Stimulated activated naive B cell treated with anti-CD40 and anti-IgM and Interleukin-4, amounts not matched to agents 10 μg/mL and 1 μg/mL and 100 μg/mL, for 72 hours (primary cell): ENCODE results near the gene ATXN7.

Source experiments
- ATAC-seq, 2 donors: fragments of 150-1000 bp; cut with Tn5 transposase; replicated peaks; 2 replicates each; pipeline ENCODE4 v1.10.0; 2021; ENCODE audit warnings: moderate library complexity in 1 of 2
- DNase-seq: peaks from one replicate; pipeline ENCODE4 v3.0.0; 2021
- H3K27ac Mint-ChIP-seq: one replicate; pipeline ENCODE4 v1.8.0; 2022; ENCODE audit warnings: mild to moderate bottlenecking, mixed read lengths
- H3K27me3 Mint-ChIP-seq, 2 donors: one replicate each; pipeline ENCODE4 v1.8.0; 2022; ENCODE audit warnings: mixed read lengths in 2 of 2
- H3K36me3 Mint-ChIP-seq, 2 donors: one replicate each; pipeline ENCODE4 v1.8.0; 2022; ENCODE audit warnings: mixed read lengths in 2 of 2, mild to moderate bottlenecking in 1 of 2
- H3K4me1 Mint-ChIP-seq, 2 donors: one replicate each; pipeline ENCODE4 v1.8.0; 2022; ENCODE audit warnings: mixed read lengths in 2 of 2, mild to moderate bottlenecking in 1 of 2
- H3K4me3 Mint-ChIP-seq, 2 donors: one replicate each; pipeline ENCODE4 v1.8.0; 2022; ENCODE audit warnings: mild to moderate bottlenecking in 2 of 2, mixed read lengths in 2 of 2, moderate library complexity in 1 of 2
- H3K9me3 Mint-ChIP-seq, 2 donors: one replicate each; pipeline ENCODE4 v1.8.0; 2022; ENCODE audit warnings: mixed read lengths in 2 of 2, mild to moderate bottlenecking in 1 of 2

ATXN7 gene

GRCh38 chr3:63977893-63978292 lies 114.2 kb downstream of the ATXN7 start:
- no peaks in the 10 kb centered on the region for H3K9me3 Mint-ChIP-seq
- peaks cover 22 to 43% of the 10 kb centered on the region in 2 donors for H3K4me1 Mint-ChIP-seq
- H3K27ac Mint-ChIP-seq, result no peak overlapping the region
- no peak overlapping the region for H3K4me3 Mint-ChIP-seq
- peak in 1 of 2 donors; percentile 22 for ATAC-seq
- no peaks in the 10 kb centered on the region for H3K27me3 Mint-ChIP-seq
- H3K36me3 Mint-ChIP-seq, result peaks cover 28 to 52% of the 10 kb centered on the region in 2 donors
- no peak for DNase-seq

- Mint-ChIP-seq H3K4me1 (peaks cover 20 to 41% of the 10 kb centered on the region in 2 donors), H3K4me3 (no peak overlapping the region), H3K36me3 (peaks cover 28 to 50% of the 10 kb centered on the region in 2 donors)
Measured at GRCh38 chr3:63979093-63979885, 115.6 kb downstream of the ATXN7 start.

GRCh38 chr3:63980019-63980418 lies 116.4 kb downstream of the ATXN7 start:
- H3K4me1 Mint-ChIP-seq, result peaks cover 18 to 39% of the 10 kb centered on the region in 2 donors
- H3K27me3 Mint-ChIP-seq, result no peaks in the 10 kb centered on the region

More at GRCh38 chr3:63979093-63979885, 115.6 kb downstream of the ATXN7 start:
- no peaks in the 10 kb centered on the region for H3K27me3 Mint-ChIP-seq
- no peaks in the 10 kb centered on the region for H3K9me3 Mint-ChIP-seq
- ATAC-seq (no peak), DNase-seq (no peak)
- no peak overlapping the region for H3K27ac Mint-ChIP-seq

GRCh38 chr3:63980830-63981498 lies 117.3 kb downstream of the ATXN7 start:
- DNase-seq (no peak), ATAC-seq (no peak)
- H3K27ac Mint-ChIP-seq, result no peak overlapping the region
- peaks cover 16 to 39% of the 10 kb centered on the region in 2 donors for H3K4me1 Mint-ChIP-seq
- H3K36me3 Mint-ChIP-seq, result peaks cover 40 to 57% of the 10 kb centered on the region in 2 donors
- no peak overlapping the region for H3K4me3 Mint-ChIP-seq
- H3K27me3 Mint-ChIP-seq, result no peaks in the 10 kb centered on the region
- no peaks in the 10 kb centered on the region for H3K9me3 Mint-ChIP-seq

More at GRCh38 chr3:63980019-63980418, 116.4 kb downstream of the ATXN7 start:
- ATAC-seq (no peak), DNase-seq (no peak)
- no peaks in the 10 kb centered on the region for H3K9me3 Mint-ChIP-seq
- peak overlapping the region; percentile 10 for H3K27ac Mint-ChIP-seq
- H3K4me3 Mint-ChIP-seq, result no peak overlapping the region
- H3K36me3 Mint-ChIP-seq, result peaks cover 34 to 52% of the 10 kb centered on the region in 2 donors

GRCh38 chr3:63981980-63982379 lies 118.3 kb downstream of the ATXN7 start:
- peaks cover 38 to 55% of the 10 kb centered on the region in 2 donors for H3K36me3 Mint-ChIP-seq
- no peaks in the 10 kb centered on the region for H3K27me3 Mint-ChIP-seq
- H3K4me3 Mint-ChIP-seq, result no peak overlapping the region
- H3K9me3 Mint-ChIP-seq, result no peaks in the 10 kb centered on the region
- ATAC-seq, result peak; percentile 62 to 66
- DNase-seq, result no peak
- H3K4me1 Mint-ChIP-seq, result peaks cover 13 to 31% of the 10 kb centered on the region in 2 donors
- H3K27ac Mint-ChIP-seq, result no peak overlapping the region

GRCh38 chr3:63984391-63984790 lies 120.7 kb downstream of the ATXN7 start:
- Mint-ChIP-seq H3K4me1 (peaks cover 5 to 6% of the 10 kb centered on the region in 2 donors), H3K36me3 (peaks cover 48 to 70% of the 10 kb centered on the region in 2 donors), H3K27ac (no peak overlapping the region), H3K4me3 (no peak overlapping the region), H3K27me3 (no peaks in the 10 kb centered on the region), H3K9me3 (no peaks in the 10 kb centered on the region)
- ATAC-seq (no peak), DNase-seq (no peak)

- Mint-ChIP-seq H3K9me3 (no peaks in the 10 kb centered on the region), H3K4me1 (peaks cover 6% of the 10 kb centered on the region in 2 donors), H3K4me3 (no peak overlapping the region), H3K36me3 (peaks cover 47 to 68% of the 10 kb centered on the region in 2 donors), H3K27me3 (no peaks in the 10 kb centered on the region), H3K27ac (no peak overlapping the region)
- ATAC-seq, result no peak
- no peak for DNase-seq
Measured at GRCh38 chr3:63986146-63986545, 122.5 kb downstream of the ATXN7 start.

GRCh38 chr3:63986831-63987230 lies 123.2 kb downstream of the ATXN7 start:
- Mint-ChIP-seq H3K4me1 (peaks cover 5 to 8% of the 10 kb centered on the region in 2 donors), H3K27me3 (no peaks in the 10 kb centered on the region), H3K9me3 (no peaks in the 10 kb centered on the region), H3K36me3 (peaks cover 50 to 70% of the 10 kb centered on the region in 2 donors), H3K4me3 (no peak overlapping the region), H3K27ac (no peak overlapping the region)
- no peak for ATAC-seq
- DNase-seq, result no peak

- Mint-ChIP-seq H3K4me1 (peaks cover 11 to 16% of the 10 kb centered on the region in 2 donors), H3K36me3 (peaks cover 52 to 72% of the 10 kb centered on the region in 2 donors), H3K4me3 (no peak overlapping the region), H3K9me3 (no peaks in the 10 kb centered on the region), H3K27me3 (no peaks in the 10 kb centered on the region), H3K27ac (peak overlapping the region; percentile 62)
- ATAC-seq (no peak), DNase-seq (no peak)
Measured at GRCh38 chr3:63988943-63989342, 125.3 kb downstream of the ATXN7 start.

- no peaks in the 10 kb centered on the region for H3K27me3 Mint-ChIP-seq
- no peak for ATAC-seq
- DNase-seq, result no peak
- no peaks in the 10 kb centered on the region for H3K9me3 Mint-ChIP-seq
- peak overlapping the region; percentile 48 for H3K27ac Mint-ChIP-seq
- peaks cover 11 to 16% of the 10 kb centered on the region in 2 donors for H3K4me1 Mint-ChIP-seq
- H3K36me3 Mint-ChIP-seq, result peaks cover 48 to 69% of the 10 kb centered on the region in 2 donors
- H3K4me3 Mint-ChIP-seq, result no peak overlapping the region
Measured at GRCh38 chr3:63990204-63990603, 126.5 kb downstream of the ATXN7 start.

- Mint-ChIP-seq H3K4me1 (peaks cover 9 to 16% of the 10 kb centered on the region in 2 donors), H3K4me3 (no peak overlapping the region), H3K27me3 (no peaks in the 10 kb centered on the region), H3K36me3 (peaks cover 48 to 69% of the 10 kb centered on the region in 2 donors), H3K27ac (peak overlapping the region; percentile 57), H3K9me3 (no peaks in the 10 kb centered on the region)
- ATAC-seq (no peak), DNase-seq (no peak)
Measured at GRCh38 chr3:63990733-63991132, 127.1 kb downstream of the ATXN7 start.

- Mint-ChIP-seq H3K27ac (no peak overlapping the region), H3K4me3 (no peak overlapping the region), H3K36me3 (peaks cover 51 to 73% of the 10 kb centered on the region in 2 donors), H3K4me1 (peaks cover 9 to 16% of the 10 kb centered on the region in 2 donors), H3K9me3 (no peaks in the 10 kb centered on the region), H3K27me3 (no peaks in the 10 kb centered on the region)
- DNase-seq (no peak), ATAC-seq (no peak)
Measured at GRCh38 chr3:63991666-63992065, 128.0 kb downstream of the ATXN7 start.

GRCh38 chr3:63992516-63993209 lies 129.0 kb downstream of the ATXN7 start:
- no peak overlapping the region for H3K4me3 Mint-ChIP-seq
- ATAC-seq, result peak; percentile 63 to 76
- H3K9me3 Mint-ChIP-seq, result no peaks in the 10 kb centered on the region
- DNase-seq, result no peak
- H3K36me3 Mint-ChIP-seq, result peaks cover 49 to 74% of the 10 kb centered on the region in 2 donors
- H3K27me3 Mint-ChIP-seq, result no peaks in the 10 kb centered on the region
- H3K27ac Mint-ChIP-seq, result peak overlapping the region; percentile 42
- H3K4me1 Mint-ChIP-seq, result peaks cover 9 to 16% of the 10 kb centered on the region in 2 donors

GRCh38 chr3:63993653-63994079 lies 130.0 kb downstream of the ATXN7 start:
- Mint-ChIP-seq H3K27ac (no peak overlapping the region), H3K27me3 (no peaks in the 10 kb centered on the region), H3K4me1 (peaks cover 9 to 16% of the 10 kb centered on the region in 2 donors), H3K9me3 (no peaks in the 10 kb centered on the region), H3K36me3 (peaks cover 43 to 68% of the 10 kb centered on the region in 2 donors), H3K4me3 (no peak overlapping the region)
- DNase-seq (peak; percentile 14), ATAC-seq (peak; percentile 83 to 89)
